HFFc6 (cell line): ENCODE data around the gene KREMEN1. TPM values are rescaled to one million over a fixed set of nuclear protein-coding genes. Genes with fewer than 3 reads are reported as not detected.

Experiments
- DNase-seq: peaks from one replicate; pipeline ENCODE4 v3.0.0-alpha.2; 2018
- H3K27ac Mint-ChIP-seq: 2 replicates; pipeline ENCODE4 v1.8.0; 2020; ENCODE audit warnings: mild to moderate bottlenecking, mixed read lengths
- H3K27me3 Mint-ChIP-seq: 2 replicates; pipeline ENCODE4 v1.8.0; 2021; ENCODE audit warnings: mild to moderate bottlenecking, moderate library complexity, mixed read lengths; ENCODE audit not compliant: insufficient read depth
- H3K36me3 Mint-ChIP-seq: 2 replicates; pipeline ENCODE4 v1.8.0; 2021; ENCODE audit warnings: low read depth, mixed read lengths
- H3K4me1 Mint-ChIP-seq: 2 replicates; pipeline ENCODE4 v1.8.0; 2020; ENCODE audit warnings: low read depth, mixed read lengths
- H3K4me3 Mint-ChIP-seq: 2 replicates; pipeline ENCODE4 v1.8.0; 2020; ENCODE audit warnings: mild to moderate bottlenecking, moderate library complexity, mixed read lengths
- H3K9me3 Mint-ChIP-seq: 2 replicates; pipeline ENCODE4 v1.8.0; 2020; ENCODE audit warnings: mild to moderate bottlenecking, mixed read lengths
- CTCF ChIP-seq: fragments of 200-600 bp; sonication (generic); IDR thresholded peaks from 2 replicates; pipeline ENCODE4 v1.5.0; 2021; ENCODE audit warnings: antibody characterized with exemption, mild to moderate bottlenecking
- total RNA-seq, 6 experiments: library from RNA; stranded (reverse); fragmentation: NEBNext Ultra II Directional; extraction: Animal tissue kit (Norgen Biotek cat#: 25700); gene quantifications; 2 replicates in 1 of 6; 3 replicates in 5 of 6; pipeline ENCODE4 v1.2.3, GENCODE V29; 2021

The KREMEN1 gene
- total RNA-seq, 6 experiments from 2014 or later, result 0.50 to 1.1 (median 0.59) TPM

GRCh38 chr22:29134448-29134847 is 61.6 kb downstream of the KREMEN1 start:
- Mint-ChIP-seq H3K27me3 (peaks cover 21% of the 10 kb centered on the region), H3K9me3 (no peaks in the 10 kb centered on the region), H3K36me3 (no peaks in the 10 kb centered on the region), H3K4me3 (no peak overlapping the region), H3K4me1 (peaks cover 2% of the 10 kb centered on the region; the same call in 1 of the 2 replicates), H3K27ac (no peak overlapping the region)
- no peak for TF ChIP-seq CTCF
- DNase-seq, result no peak

GRCh38 chr22:29136782-29137700 is 64.2 kb downstream of the KREMEN1 start:
- no peak for TF ChIP-seq CTCF
- Mint-ChIP-seq H3K27ac (no peak overlapping the region), H3K4me3 (no peak overlapping the region)

GRCh38 chr22:29138556-29139305 is 65.9 kb downstream of the KREMEN1 start:
- Mint-ChIP-seq H3K27ac (no peak overlapping the region), H3K4me3 (no peak overlapping the region), H3K9me3 (no peaks in the 10 kb centered on the region), H3K4me1 (no peaks in the 10 kb centered on the region), H3K27me3 (peaks cover 37% of the 10 kb centered on the region), H3K36me3 (no peaks in the 10 kb centered on the region)
- TF ChIP-seq CTCF, result no peak
- no peak for DNase-seq

More at GRCh38 chr22:29136782-29137700, 64.2 kb downstream of the KREMEN1 start:
- H3K27me3 Mint-ChIP-seq, result peaks cover 26% of the 10 kb centered on the region
- no peak for DNase-seq
- H3K9me3 Mint-ChIP-seq, result no peaks in the 10 kb centered on the region
- H3K36me3 Mint-ChIP-seq, result no peaks in the 10 kb centered on the region
- no peaks in the 10 kb centered on the region for H3K4me1 Mint-ChIP-seq

- no peaks in the 10 kb centered on the region for H3K9me3 Mint-ChIP-seq
- peaks cover 39% of the 10 kb centered on the region for H3K27me3 Mint-ChIP-seq
- H3K36me3 Mint-ChIP-seq, result no peaks in the 10 kb centered on the region
- no peak for TF ChIP-seq CTCF
- no peak for DNase-seq
- H3K27ac Mint-ChIP-seq, result no peak overlapping the region
- no peak overlapping the region for H3K4me3 Mint-ChIP-seq
- H3K4me1 Mint-ChIP-seq, result no peaks in the 10 kb centered on the region
Observed at GRCh38 chr22:29139965-29140782, 67.3 kb downstream of the KREMEN1 start.

- Mint-ChIP-seq H3K4me1 (no peaks in the 10 kb centered on the region), H3K4me3 (no peak overlapping the region), H3K27ac (no peak overlapping the region), H3K9me3 (no peaks in the 10 kb centered on the region), H3K27me3 (peaks cover 36% of the 10 kb centered on the region), H3K36me3 (no peaks in the 10 kb centered on the region)
- no peak for DNase-seq
- TF ChIP-seq CTCF, result no peak
Observed at GRCh38 chr22:29141078-29141688, 68.3 kb downstream of the KREMEN1 start.
